ENCODE results near the gene PRCC. TPM values are rescaled to one million over a fixed set of nuclear protein-coding genes. Genes with fewer than 3 reads are reported as not detected.

PRCC gene
- total RNA-seq, 1 donor from 2014 or later = 21.4 TPM

- DNase-seq (ENCODE audit: low spot score) = peak; percentile 46
Measured at GRCh38 chr1:156813750-156814570, 46.6 kb downstream of the PRCC start.

GRCh38 chr1:156814571-156815260 lies 47.4 kb downstream of the PRCC start:
- DNase-seq (ENCODE audit: low spot score) = no peak

GRCh38 chr1:156815307-156815826 lies 48.0 kb downstream of the PRCC start:
- DNase-seq (ENCODE audit: low spot score) = peak; percentile 78

- no peak for DNase-seq (ENCODE audit: low spot score)
Measured at GRCh38 chr1:156815961-156816422, 48.7 kb downstream of the PRCC start.

- DNase-seq (ENCODE audit: low spot score) = no peak
Measured at GRCh38 chr1:156816561-156817328, 49.4 kb downstream of the PRCC start, which contains the start of gene SH2D2A. Gene SH2D2A, minus strand, starts transcription at chr1:156816848. Its CDS starts 140 bp downstream, at chr1:156816708.

GRCh38 chr1:156821801-156822200 lies 54.5 kb downstream of the PRCC start:
- DNase-seq (ENCODE audit: low spot score) = no peak

- DNase-seq (ENCODE audit: low spot score) = no peak
Measured at GRCh38 chr1:156822680-156823079, 55.3 kb downstream of the PRCC start.

GRCh38 chr1:156823210-156823790 lies 56.0 kb downstream of the PRCC start:
- DNase-seq (ENCODE audit: low spot score) = no peak

GRCh38 chr1:156826630-156827029 lies 59.3 kb downstream of the PRCC start:
- no peak for DNase-seq (ENCODE audit: low spot score)

GRCh38 chr1:156828400-156829124 lies 61.2 kb downstream of the PRCC start:
- DNase-seq (ENCODE audit: low spot score) = no peak

- no peak for DNase-seq (ENCODE audit: low spot score)
Measured at GRCh38 chr1:156832434-156832833, 65.1 kb downstream of the PRCC start.

GRCh38 chr1:156833603-156834002 lies 66.3 kb downstream of the PRCC start:
- DNase-seq (ENCODE audit: low spot score) = no peak

- no peak for DNase-seq (ENCODE audit: low spot score)
Measured at GRCh38 chr1:156834322-156834721, 67.0 kb downstream of the PRCC start.

GRCh38 chr1:156836041-156836654 lies 68.8 kb downstream of the PRCC start:
- no peak for DNase-seq (ENCODE audit: low spot score)

GRCh38 chr1:156836892-156837291 lies 69.6 kb downstream of the PRCC start:
- no peak for DNase-seq (ENCODE audit: low spot score)

- DNase-seq (ENCODE audit: low spot score) = no peak
Measured at GRCh38 chr1:156838972-156839371, 71.6 kb downstream of the PRCC start.

- no peak for DNase-seq (ENCODE audit: low spot score)
Measured at GRCh38 chr1:156839426-156840109, 72.2 kb downstream of the PRCC start.

GRCh38 chr1:156840186-156840897 lies 73.0 kb downstream of the PRCC start:
- DNase-seq (ENCODE audit: low spot score) = no peak

GRCh38 chr1:156840898-156841279 lies 73.6 kb downstream of the PRCC start:
- DNase-seq (ENCODE audit: low spot score) = no peak
